Uterus (tissue), 4 donors: ENCODE measurements around the gene PXDC1. TPM values are rescaled to one million over a fixed set of nuclear protein-coding genes. Genes with fewer than 3 reads are reported as not detected.

Experiments
- DNase-seq, 2 donors: peaks; one replicate each; pipeline ENCODE4 v3.0.0-alpha.2; 2019 to 2020
- H3K27ac ChIP-seq, 2 donors: fragments of 200-600 bp; sonication (generic); 1 replicate in 1 of 2; 2 replicates in 1 of 2; pipeline ENCODE4 v1.5.1; 2016 to 2018
- H3K27me3 ChIP-seq, 2 donors: fragments of 200-600 bp; sonication (generic); one replicate each; pipeline ENCODE4 v1.5.1; 2018 to 2019; ENCODE audit warnings: control low read depth in 1 of 2
- H3K36me3 ChIP-seq, 2 donors: fragments of 200-600 bp; sonication (generic); one replicate each; pipeline ENCODE4 v1.5.1; 2019; ENCODE audit warnings: control low read depth in 1 of 2
- H3K4me1 ChIP-seq, 2 donors: fragments of 200-600 bp; sonication (generic); one replicate each; pipeline ENCODE4 v1.5.1; 2018 to 2019; ENCODE audit warnings: control low read depth in 1 of 2
- H3K4me3 ChIP-seq, 2 donors: fragments of 200-600 bp; sonication (generic); 1 replicate in 1 of 2; 2 replicates in 1 of 2; pipeline ENCODE4 v1.5.1; 2018 to 2019; ENCODE audit warnings: mild to moderate bottlenecking in 1 of 2
- H3K9me3 ChIP-seq, 2 donors: fragments of 200-600 bp; sonication (generic); one replicate each; pipeline ENCODE4 v1.5.1; 2019; ENCODE audit warnings: control low read depth in 1 of 2
- POLR2A ChIP-seq, 2 donors: fragments of 450-650 bp; IDR thresholded peaks; one replicate each; pipeline ENCODE4 v1.6.1; 2016; ENCODE audit warnings: antibody characterized with exemption in 2 of 2, mild to moderate bottlenecking in 1 of 2, moderate library complexity in 1 of 2
- intact Hi-C: fragments of 100-400 bp; cut with DNase I; formaldehyde crosslinking; loops from one replicate; pipeline ENCODE4 v1.15.1; 2023; ENCODE audit warnings: low total_unique reads
- total RNA-seq, 4 donors: library from RNA; depleted of rRNA in 3 of 4; stranded (reverse); fragments of >200 nt in 3 of 4; gene quantifications; one replicate each; pipeline versions ENCODE4 v1.1.0 to v1.2.4, GENCODE V29; 2014 to 2023
- TF ChIP-seq, protein P1 (sequence below), 4 experiments: fragments of 200-600 bp in 2 of 4; fragments of 450-650 bp in 2 of 4; sonication (generic) in 2 of 4; IDR thresholded peaks; one replicate each; pipeline ENCODE4 v1.5.1; 2016 to 2019; ENCODE audit warnings: antibody characterized with exemption in 4 of 4, mild to moderate bottlenecking in 2 of 4, moderate library complexity in 1 of 4
- donor health status: DM: yes; HTN: yes; CAD: no.

The PXDC1 gene
- total RNA-seq, 4 donors from 2014 or later = 15.6 to 42.4 (median 31.0) TPM

- Histone ChIP-seq H3K4me1 (no peaks in the 10 kb centered on the region), H3K27me3 (no peaks in the 10 kb centered on the region), H3K27ac (no peak overlapping the region), H3K4me3 (no peak overlapping the region), H3K36me3 (no peaks in the 10 kb centered on the region), H3K9me3 (no peaks in the 10 kb centered on the region)
- TF ChIP-seq POLR2A (IDR thresholded peaks at IDR 0.05) = no peak
- TF ChIP-seq, protein P1, sequence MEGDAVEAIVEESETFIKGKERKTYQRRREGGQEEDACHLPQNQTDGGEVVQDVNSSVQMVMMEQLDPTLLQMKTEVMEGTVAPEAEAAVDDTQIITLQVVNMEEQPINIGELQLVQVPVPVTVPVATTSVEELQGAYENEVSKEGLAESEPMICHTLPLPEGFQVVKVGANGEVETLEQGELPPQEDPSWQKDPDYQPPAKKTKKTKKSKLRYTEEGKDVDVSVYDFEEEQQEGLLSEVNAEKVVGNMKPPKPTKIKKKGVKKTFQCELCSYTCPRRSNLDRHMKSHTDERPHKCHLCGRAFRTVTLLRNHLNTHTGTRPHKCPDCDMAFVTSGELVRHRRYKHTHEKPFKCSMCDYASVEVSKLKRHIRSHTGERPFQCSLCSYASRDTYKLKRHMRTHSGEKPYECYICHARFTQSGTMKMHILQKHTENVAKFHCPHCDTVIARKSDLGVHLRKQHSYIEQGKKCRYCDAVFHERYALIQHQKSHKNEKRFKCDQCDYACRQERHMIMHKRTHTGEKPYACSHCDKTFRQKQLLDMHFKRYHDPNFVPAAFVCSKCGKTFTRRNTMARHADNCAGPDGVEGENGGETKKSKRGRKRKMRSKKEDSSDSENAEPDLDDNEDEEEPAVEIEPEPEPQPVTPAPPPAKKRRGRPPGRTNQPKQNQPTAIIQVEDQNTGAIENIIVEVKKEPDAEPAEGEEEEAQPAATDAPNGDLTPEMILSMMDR (IDR thresholded peaks at IDR 0.05) = no peak
- intact Hi-C loops = no loop called here
- DNase-seq = no peak
Observed at GRCh38 chr6:3718407-3718806, 33.1 kb downstream of the PXDC1 start.

GRCh38 chr6:3715285-3715684, 36.2 kb downstream of the PXDC1 start:
- Histone ChIP-seq H3K4me3 (no peak overlapping the region), H3K4me1 (no peaks in the 10 kb centered on the region), H3K9me3 (no peaks in the 10 kb centered on the region), H3K27ac (no peak overlapping the region), H3K36me3 (no peaks in the 10 kb centered on the region), H3K27me3 (no peaks in the 10 kb centered on the region)
- no peak for DNase-seq
- intact Hi-C loops = no loop called here
- TF ChIP-seq POLR2A (IDR thresholded peaks at IDR 0.05) = no peak
- TF ChIP-seq, protein P1 (IDR thresholded peaks at IDR 0.05) = no peak

DNA sequence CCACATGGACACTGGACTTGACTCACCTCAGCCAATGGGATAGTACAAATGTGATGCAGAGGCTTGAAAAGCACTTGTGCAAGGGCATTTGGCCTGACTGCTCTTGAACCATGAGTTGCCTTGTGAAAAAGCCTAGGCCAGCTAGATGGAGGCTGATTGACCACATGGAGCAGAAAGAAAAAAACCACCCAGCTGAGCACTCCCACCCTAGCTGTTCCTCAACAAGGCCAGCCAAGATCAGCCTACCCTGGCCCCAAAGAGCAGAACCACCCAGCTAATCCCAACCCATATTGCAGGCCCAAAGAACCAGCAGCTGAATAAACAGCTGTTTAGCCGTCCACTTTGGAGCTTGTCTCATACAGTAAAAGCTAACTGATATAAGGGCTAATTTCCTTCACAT, 36.7 kb downstream of the PXDC1 start:
- Histone ChIP-seq H3K36me3 (no peaks in the 10 kb centered on the region), H3K4me1 (no peaks in the 10 kb centered on the region), H3K9me3 (no peaks in the 10 kb centered on the region), H3K27me3 (no peaks in the 10 kb centered on the region), H3K27ac (no peak overlapping the region), H3K4me3 (no peak overlapping the region)
- no peak for DNase-seq
- TF ChIP-seq, protein P1 (IDR thresholded peaks at IDR 0.05) = no peak
- TF ChIP-seq POLR2A (IDR thresholded peaks at IDR 0.05) = no peak
- intact Hi-C loops = no loop called here

DNA sequence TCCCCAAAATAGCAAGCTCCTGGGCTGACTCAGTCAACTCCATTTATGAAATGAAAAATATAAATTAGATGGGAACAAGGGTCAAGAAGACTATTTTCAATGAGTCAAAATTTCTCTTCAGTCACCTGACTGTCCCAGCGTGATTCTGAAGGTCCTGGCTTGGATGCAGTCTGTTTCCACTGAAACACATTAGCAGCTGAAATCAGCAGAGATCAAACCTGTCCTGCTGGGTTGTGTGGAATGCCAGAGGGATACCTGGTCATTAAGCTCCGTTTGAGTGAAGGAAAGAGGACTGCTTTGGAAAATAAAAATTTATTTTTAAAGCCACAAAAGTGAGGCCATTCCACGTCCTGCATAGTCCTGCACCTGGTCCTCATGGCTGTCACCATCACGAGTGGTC, 37.4 kb downstream of the PXDC1 start:
- H3K27ac ChIP-seq = no peak overlapping the region
- H3K4me3 ChIP-seq = no peak overlapping the region
- TF ChIP-seq, protein P1 (IDR thresholded peaks at IDR 0.05) = no peak
- TF ChIP-seq POLR2A (IDR thresholded peaks at IDR 0.05) = no peak
- H3K9me3 ChIP-seq = no peaks in the 10 kb centered on the region
- no peaks in the 10 kb centered on the region for H3K27me3 ChIP-seq
- no peaks in the 10 kb centered on the region for H3K4me1 ChIP-seq
- intact Hi-C loops = no loop called here
- no peak for DNase-seq
- no peaks in the 10 kb centered on the region for H3K36me3 ChIP-seq

- H3K4me1 ChIP-seq = no peaks in the 10 kb centered on the region
- no peak overlapping the region for H3K27ac ChIP-seq
- no peaks in the 10 kb centered on the region for H3K36me3 ChIP-seq
- no peaks in the 10 kb centered on the region for H3K9me3 ChIP-seq
- no peak overlapping the region for H3K4me3 ChIP-seq
- H3K27me3 ChIP-seq = no peaks in the 10 kb centered on the region
- no peak for DNase-seq
- intact Hi-C loops = no loop called here
- TF ChIP-seq, protein P1 (IDR thresholded peaks at IDR 0.05) = no peak
- no peak for TF ChIP-seq POLR2A (IDR thresholded peaks at IDR 0.05)
Observed at GRCh38 chr6:3712827-3713665, 38.5 kb downstream of the PXDC1 start.
